GM13976 (cell line): Measurements from ENCODE around the gene C4A.
"Not testable (repeated sequence)": the region's sequence is repeated elsewhere in the genome, so short reads cannot be mapped to it uniquely, and the experiment has no call there.

Experiments
- DNase-seq: peaks from one replicate; pipeline ENCODE4 v3.0.0; 2012; ENCODE audit warnings: low spot score
- in situ Hi-C: fragments of 300-500 bp; cut with MboI; formaldehyde crosslinking; loops from one replicate; pipeline ENCODE4 v1.12.0; 2022; ENCODE audit warnings: low sequenced_read_pairs, mixed read lengths, inconsistent platforms; ENCODE audit not compliant: unreplicated experiment
- TF ChIP-seq, protein P1 (sequence below): IDR thresholded peaks from 2 replicates; pipeline ENCODE4 v1.5.1; 2012; ENCODE audit warnings: borderline replicate concordance, mild to moderate bottlenecking; ENCODE audit not compliant: insufficient read depth; ENCODE audit errors: extremely low read depth, missing control alignments, control extremely low read depth

Gene C4A

DNA sequence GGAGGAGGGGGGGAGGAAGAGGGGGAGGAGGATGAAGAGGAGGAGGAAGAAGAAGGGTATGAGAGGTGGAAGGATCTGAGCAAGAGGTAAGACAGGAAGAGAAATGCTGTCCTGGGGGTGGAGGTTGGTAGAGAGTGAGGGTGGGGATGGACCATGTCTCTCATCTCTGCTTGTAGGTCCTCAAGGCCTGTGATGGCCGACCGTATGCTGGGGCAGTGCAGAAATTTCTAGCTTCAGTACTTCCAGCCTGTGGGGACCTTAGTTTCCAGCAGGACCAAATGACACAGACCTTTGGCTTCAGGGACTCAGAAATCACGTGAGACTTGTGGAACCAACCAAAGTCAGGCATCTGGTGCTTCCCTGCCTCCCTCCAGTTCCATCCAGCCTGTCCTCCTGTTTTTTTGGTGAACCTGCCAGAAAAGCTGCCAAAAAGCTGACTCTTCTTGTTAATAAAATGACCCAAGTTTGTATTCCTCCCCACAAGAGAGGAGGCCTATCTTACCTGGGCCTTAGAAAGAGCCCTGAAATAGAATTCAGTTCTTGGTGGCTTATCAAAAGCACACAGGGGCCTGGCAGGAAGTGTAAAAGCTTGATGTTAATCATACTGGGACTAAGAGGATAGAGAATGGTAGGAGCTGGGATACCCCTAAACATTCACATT lies 2.5 kb upstream of the C4A start:
- DNase-seq: no peak
- in situ Hi-C loops: no loop called here
- TF ChIP-seq, protein P1, sequence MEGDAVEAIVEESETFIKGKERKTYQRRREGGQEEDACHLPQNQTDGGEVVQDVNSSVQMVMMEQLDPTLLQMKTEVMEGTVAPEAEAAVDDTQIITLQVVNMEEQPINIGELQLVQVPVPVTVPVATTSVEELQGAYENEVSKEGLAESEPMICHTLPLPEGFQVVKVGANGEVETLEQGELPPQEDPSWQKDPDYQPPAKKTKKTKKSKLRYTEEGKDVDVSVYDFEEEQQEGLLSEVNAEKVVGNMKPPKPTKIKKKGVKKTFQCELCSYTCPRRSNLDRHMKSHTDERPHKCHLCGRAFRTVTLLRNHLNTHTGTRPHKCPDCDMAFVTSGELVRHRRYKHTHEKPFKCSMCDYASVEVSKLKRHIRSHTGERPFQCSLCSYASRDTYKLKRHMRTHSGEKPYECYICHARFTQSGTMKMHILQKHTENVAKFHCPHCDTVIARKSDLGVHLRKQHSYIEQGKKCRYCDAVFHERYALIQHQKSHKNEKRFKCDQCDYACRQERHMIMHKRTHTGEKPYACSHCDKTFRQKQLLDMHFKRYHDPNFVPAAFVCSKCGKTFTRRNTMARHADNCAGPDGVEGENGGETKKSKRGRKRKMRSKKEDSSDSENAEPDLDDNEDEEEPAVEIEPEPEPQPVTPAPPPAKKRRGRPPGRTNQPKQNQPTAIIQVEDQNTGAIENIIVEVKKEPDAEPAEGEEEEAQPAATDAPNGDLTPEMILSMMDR: no peak

DNA sequence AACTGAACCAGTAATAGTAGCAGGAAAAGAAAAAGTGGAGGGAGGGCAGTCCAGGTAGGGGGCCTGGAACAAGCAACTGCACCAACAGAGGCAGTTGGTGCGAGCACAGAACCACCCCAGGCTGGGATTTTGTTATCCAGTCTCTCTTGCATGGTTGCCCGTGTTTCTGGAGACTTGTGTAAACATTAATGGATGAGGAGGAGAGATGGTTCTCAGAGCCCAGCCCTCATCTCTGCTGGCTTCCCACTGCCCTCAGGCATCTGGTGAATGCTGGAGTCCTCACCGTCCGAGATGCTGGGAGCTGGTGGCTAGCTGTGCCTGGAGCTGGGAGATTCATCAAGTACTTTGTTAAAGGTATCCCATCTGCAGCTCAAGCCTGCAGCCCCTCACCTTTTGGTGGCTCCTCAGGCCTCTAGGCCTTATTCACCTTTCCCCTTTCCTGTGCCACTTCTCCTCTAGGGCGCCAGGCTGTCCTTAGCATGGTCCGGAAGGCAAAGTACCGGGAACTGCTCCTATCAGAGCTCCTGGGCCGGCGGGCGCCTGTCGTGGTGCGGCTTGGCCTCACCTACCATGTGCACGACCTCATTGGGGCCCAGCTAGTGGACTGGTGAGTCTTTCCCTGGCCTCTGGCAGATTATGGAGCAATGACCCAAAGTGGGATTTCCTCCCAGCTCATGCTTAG lies 1.5 kb upstream of the C4A start:
- DNase-seq, in situ Hi-C loops: not testable (repeated sequence)

DNA sequence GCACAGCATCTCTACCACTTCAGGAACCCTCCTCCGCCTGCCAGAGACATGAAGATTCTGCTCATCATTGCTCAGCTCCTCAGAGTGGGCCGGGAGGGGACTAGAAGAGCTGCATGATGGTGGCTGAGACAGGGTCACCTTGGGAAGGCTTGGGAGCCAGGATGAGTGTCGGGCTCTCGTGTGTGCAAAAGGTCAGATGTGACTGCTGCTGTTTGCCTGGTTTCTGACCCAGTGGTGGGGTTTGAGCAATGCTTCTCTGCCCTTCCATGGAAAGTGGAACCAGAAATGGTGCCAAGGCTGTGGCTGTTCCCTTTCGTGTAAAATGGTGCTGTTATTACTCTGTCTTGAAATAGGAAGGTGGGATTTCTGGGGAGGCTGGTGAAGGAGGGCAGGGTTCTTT lies 859 bp upstream of the C4A start:
- in situ Hi-C loops, DNase-seq: not testable (repeated sequence)

DNA sequence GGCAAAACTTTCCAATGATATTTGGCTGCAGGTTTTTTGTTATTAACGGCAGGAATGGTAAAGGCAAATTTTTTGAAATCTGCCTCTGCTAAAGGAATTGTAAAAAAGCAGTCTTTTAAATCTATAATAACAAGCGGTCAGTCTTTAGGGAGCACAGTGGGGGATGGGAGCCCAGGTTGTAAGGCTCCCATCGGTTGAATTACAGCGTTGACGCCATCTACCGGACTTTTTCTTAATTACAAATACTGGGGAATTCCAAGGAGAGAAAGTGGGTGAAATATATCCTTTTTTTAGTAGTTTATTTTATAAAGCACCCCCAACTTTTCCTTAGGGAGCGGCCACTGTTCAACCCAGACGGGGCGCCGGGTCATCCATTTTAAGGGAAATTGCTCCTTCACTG lies 7.5 kb downstream of the C4A start:
- DNase-seq, in situ Hi-C loops: not testable (repeated sequence)

DNA sequence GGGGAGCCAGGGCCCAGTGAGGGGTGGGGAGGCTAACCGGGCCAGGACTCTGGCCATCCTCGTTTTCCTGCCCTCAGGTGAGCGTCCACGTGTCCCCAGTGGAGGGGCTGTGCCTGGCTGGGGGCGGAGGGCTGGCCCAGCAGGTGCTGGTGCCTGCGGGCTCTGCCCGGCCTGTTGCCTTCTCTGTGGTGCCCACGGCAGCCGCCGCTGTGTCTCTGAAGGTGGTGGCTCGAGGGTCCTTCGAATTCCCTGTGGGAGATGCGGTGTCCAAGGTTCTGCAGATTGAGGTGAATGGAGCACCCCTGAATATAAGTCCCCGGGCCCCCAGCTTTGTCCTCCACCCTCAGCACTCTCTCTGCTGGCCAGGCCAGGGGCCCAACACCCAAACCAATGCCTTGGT lies 12.6 kb downstream of the C4A start:
- DNase-seq, in situ Hi-C loops: not testable (repeated sequence)

DNA sequence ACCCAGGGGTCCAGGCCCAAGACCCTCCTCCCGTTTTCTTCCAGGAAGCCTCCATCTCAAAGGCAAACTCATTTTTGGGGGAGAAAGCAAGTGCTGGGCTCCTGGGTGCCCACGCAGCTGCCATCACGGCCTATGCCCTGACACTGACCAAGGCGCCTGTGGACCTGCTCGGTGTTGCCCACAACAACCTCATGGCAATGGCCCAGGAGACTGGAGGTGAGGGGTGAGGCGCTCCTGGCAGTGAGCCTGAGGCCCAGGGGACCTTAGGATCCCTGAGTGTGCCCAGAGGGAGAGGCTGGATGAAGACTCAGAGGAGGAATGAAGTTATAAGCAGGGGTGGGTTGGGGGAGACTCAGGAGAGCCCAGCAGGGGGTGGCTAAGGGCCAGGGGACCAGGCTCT lies 14.5 kb downstream of the C4A start:
- in situ Hi-C loops, DNase-seq: not testable (repeated sequence)

DNA sequence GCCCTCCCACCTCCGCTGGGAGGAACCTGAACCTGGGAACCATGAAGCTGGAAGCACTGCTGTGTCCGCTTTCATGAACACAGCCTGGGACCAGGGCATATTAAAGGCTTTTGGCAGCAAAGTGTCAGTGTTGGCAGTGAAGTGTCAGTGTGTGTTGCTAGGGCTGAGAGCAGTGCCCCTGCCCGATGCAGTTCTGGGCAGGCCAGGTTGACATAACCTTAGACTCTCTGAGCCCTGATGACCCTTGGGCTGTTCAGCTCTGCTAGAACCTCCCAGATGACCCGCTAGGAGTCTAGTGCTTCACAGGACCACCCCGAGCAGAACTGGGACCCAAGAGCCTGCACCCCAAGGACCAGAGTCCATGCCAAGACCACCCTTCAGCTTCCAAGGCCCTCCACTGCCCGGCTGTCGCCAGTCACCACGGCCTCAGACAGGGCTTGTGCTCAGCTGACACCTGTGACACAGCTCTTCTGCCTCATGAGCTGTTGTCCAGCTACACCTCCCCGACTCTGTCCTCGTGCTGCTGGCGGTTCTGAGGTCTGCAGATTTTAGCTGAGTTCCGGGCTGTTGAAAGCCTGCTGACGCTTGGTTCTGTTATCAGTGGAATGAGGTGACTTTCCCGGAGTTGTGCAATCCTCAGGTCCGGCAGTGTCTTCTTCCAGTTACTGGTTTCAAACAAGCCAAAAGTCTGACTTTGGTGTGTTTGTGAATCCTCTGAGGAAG lies 20.9 kb downstream of the C4A start:
- in situ Hi-C loops, DNase-seq: not testable (repeated sequence)

DNA sequence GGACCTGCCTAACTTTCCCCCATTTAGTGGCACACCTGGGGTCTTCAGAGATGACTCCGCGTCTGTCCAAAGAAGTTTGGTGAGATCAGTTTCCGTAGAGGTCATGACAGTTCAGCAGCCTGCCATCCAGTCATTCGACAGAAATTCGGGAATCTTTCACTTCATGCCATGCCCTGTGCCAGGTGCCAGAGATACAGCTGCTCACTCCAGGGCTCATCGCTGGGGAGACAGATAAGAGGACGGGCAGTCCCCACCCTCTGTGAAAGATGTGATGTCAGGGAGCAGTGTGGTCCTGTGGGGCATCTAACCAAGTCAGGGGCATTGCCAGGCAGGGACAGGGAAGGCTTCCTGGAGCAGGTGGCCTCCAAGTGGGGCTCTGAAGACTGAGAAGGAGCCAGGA lies 21.4 kb downstream of the C4A start:
- DNase-seq, in situ Hi-C loops: not testable (repeated sequence)

DNA sequence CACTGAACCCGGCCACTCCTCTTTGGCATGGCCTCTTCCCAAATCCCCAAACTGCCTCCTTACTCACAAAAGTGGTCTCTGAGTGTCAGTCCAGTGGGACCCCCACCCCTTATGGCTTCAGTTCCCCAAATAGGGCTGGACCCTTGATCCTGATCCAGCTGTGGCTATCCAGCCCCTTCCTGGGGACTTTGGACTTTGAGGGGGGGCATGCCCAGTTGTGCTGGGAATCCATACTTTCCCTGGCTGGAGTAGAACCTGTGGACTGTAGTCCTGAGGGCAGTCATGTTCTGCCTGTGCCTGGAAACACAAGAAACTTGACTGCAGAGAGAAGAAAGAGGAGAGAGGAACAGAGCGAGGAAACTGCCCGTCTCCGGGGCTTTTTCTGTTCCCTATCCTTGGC lies 22.5 kb downstream of the C4A start:
- DNase-seq, in situ Hi-C loops: not testable (repeated sequence)

DNA sequence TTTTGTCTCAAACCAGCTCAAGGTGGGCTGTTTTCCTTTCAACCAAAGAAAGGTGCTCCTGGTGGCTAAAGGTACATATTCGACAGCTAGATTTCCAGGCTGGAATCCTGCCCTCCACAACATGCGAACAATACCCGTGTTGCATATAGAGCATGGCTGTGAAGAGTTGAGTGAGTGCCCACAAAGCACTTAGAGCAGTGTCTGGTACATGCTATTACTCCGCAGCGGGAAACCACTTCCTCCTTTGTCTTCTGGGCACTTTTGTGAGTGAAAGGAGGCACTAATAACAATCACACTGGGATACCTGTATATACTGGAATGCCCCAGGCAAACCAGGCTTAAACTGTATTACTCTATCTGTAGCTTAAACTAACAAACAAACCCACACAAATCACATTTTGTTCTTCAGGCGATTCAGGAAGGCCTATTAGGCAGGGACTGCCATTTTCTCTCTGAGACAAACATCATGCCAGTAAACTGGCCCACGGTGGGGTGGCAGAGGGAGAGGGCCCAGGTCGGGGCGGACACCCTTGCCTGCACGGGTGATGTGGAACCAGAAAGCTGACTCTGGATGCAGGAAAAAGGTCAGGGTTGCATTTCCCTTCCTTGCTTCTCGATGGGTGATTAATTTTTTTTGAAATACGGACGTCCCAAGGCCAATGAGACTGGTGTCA lies 23.1 kb downstream of the C4A start:
- DNase-seq, in situ Hi-C loops: not testable (repeated sequence)

DNA sequence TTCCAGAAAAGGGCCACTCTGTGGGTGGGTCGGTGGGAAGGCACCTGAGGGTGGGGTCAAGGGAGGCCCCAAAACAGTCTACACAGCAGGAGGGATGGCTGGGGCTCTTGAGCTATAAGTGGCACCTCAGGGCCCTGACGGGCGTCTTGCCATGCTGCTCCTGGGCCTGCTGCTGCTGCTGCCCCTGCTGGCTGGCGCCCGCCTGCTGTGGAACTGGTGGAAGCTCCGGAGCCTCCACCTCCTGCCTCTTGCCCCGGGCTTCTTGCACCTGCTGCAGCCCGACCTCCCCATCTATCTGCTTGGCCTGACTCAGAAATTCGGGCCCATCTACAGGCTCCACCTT lies 23.7 kb downstream of the C4A start:
- in situ Hi-C loops, DNase-seq: not testable (repeated sequence)

DNA sequence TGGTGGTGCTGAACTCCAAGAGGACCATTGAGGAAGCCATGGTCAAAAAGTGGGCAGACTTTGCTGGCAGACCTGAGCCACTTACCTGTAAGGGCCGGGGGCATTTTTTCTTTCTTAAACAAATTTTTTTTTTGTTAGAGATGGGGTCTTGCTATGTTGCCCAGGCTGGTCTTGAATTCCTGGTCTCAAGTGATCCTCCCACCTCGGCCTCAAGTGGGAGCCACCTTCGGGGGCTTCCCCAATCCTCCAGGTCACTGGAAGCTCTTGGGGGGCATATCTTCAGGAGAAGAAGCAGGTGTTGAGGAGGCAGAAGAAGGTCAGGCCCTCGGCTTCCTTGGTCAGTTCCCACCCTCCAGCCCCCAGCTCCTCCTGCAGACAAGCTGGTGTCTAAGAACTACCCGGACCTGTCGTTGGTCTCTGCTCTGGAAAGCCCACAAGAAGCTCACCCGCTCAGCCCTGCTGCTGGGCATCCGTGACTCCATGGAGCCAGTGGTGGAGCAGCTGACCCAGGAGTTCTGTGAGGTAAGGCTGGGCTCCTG lies 24.2 kb downstream of the C4A start:
- DNase-seq, in situ Hi-C loops: not testable (repeated sequence)

DNA sequence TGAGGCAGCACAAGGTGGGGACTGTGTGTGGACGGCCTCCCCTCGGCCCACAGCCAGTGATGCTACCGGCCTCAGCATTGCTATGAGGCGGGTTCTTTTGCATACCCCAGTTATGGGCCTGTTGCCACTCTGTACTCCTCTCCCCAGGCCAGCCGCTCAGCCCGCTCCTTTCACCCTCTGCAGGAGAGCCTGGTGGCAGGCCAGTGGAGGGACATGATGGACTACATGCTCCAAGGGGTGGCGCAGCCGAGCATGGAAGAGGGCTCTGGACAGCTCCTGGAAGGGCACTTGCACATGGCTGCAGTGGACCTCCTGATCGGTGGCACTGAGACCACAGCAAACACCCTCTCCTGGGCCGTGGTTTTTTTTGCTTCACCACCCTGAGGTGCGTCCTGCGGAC lies 25.2 kb downstream of the C4A start:
- in situ Hi-C loops, DNase-seq: not testable (repeated sequence)

DNA sequence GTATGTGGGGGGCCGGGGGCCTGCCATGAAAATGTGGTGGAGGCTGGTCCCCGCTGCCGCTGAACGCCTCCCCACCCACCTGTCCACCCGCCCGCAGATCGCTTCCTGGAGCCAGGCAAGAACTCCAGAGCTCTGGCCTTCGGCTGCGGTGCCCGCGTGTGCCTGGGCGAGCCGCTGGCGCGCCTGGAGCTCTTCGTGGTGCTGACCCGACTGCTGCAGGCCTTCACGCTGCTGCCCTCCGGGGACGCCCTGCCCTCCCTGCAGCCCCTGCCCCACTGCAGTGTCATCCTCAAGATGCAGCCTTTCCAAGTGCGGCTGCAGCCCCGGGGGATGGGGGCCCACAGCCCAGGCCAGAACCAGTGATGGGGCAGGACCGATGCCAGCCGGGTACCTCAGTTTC lies 26.2 kb downstream of the C4A start:
- in situ Hi-C loops, DNase-seq: not testable (repeated sequence)

DNA sequence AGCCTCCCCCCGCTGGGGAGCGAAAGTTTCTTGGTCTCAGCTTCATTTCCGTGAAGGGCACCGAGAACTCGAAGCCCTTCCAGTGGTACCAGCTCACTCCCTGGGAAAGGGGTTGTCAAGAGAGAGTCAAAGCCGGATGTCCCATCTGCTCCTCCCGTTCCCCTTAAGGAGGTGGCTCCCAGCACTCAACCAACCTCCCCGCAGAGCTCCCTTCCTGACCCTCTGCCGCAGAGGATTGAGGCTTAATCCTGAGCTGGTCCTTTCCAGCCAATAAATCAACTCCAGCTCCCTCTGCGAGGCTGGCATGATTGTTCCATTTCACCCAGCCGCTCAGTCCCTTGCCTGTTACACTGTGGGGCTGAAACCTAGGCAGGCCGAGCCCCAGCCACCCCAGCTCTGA lies 26.8 kb downstream of the C4A start:
- not testable (repeated sequence) for DNase-seq

DNA sequence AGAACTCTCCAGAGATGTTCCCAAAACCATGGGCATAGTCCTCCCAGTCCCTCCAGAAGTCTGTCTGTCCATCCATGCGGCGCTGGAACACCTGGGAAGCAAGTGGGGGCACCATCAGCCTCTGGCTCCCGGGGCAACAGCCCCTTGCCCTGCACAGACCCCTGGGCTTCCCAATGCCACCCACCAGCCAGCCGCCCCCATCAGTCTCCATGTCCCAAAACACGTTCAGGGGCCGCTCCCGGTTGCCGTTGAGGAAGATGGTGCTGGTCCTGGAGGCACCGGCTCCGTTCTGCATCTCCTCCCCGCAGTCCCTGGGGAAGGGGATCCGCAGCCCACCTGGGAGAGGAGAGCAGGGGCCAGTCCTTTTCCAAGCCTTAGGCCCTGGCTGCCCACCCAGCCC lies 27.7 kb downstream of the C4A start:
- DNase-seq, in situ Hi-C loops: not testable (repeated sequence)

More for the DNA sequence above, 26.8 kb downstream of the C4A start:
- in situ Hi-C loops: not testable (repeated sequence)

DNA sequence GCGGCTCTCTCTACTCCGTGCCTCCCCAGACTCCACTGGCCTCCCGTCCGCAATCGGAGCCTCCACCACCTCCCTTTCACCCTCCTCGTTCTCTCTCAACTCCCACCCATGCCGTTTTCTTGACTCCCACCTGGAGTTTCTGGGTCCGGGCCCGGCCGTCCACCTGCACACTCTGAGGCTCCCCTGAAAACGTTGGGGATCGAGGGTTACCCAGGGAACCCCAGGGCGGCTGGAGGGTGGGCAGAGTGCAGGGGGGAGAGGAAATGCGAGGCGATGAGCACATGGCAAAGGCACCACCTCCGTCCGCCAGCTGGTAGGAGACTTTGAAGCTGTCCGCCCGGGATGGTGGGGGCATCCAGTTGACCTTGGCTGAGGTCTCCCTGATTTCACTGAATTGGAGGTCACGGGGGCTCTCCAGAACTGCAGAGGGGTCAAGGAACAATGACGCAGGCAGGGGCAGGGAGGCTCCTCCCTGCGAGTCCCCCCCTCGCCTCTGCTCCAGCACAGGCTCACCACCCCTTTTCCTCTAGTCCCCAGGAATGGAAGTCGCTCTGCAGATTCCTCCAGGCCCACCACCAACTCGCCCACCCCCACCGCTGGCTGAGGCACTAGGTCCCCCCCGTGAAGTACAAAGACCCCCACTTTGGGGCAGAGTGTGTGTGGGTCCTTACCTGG lies 29.1 kb downstream of the C4A start:
- in situ Hi-C loops, DNase-seq: not testable (repeated sequence)
